ENCODE data around the gene KIF5C.

The KIF5C gene

GRCh38 chr2:148965623-148966437 lies 90.8 kb downstream of the KIF5C start:
- no peaks in the 10 kb centered on the region for H3K36me3 ChIP-seq (ENCODE audit: insufficient read depth, low read length)
- H3K4me3 ChIP-seq (ENCODE audit: low read depth in 1 of 2, low read length in 2 of 2), result no peak overlapping the region
- H3K9ac ChIP-seq (ENCODE audit: low read depth, low read length), result no peak overlapping the region
- H4K20me1 ChIP-seq (ENCODE audit: insufficient read depth, low read length), result no peaks in the 10 kb centered on the region
- no peaks in the 10 kb centered on the region for H3K9me3 ChIP-seq (ENCODE audit: insufficient read depth, low read length, severe bottlenecking)
- TF ChIP-seq EZH2 (IDR thresholded peaks at IDR 0.05; ENCODE audit: borderline replicate concordance, low read depth, low read length, severe bottlenecking), result no peak
- TF ChIP-seq CTCF (IDR thresholded peaks at IDR 0.05; ENCODE audit: borderline replicate concordance, extremely low read depth, low read length, poor library complexity, severe bottlenecking), result no peak
- no peak overlapping the region for H3K27ac ChIP-seq (ENCODE audit: low read length)
- H3K79me2 ChIP-seq (ENCODE audit: insufficient read depth, low read length), result no peaks in the 10 kb centered on the region
- H3K27me3 ChIP-seq (ENCODE audit: insufficient read depth, low read length, poor library complexity), result peaks cover 12% of the 10 kb centered on the region
- no peaks in the 10 kb centered on the region for H3K4me1 ChIP-seq (ENCODE audit: insufficient read depth, low read length)
- DNase-seq (no peak), ATAC-seq (ENCODE audit: insufficient read depth, low read depth) (no peak)
- H3K4me2 ChIP-seq (ENCODE audit: insufficient read depth, low read length), result no peak overlapping the region
- no peak overlapping the region for H2AFZ ChIP-seq (ENCODE audit: low read depth, low read length)

- peaks cover 12% of the 10 kb centered on the region for H3K27me3 ChIP-seq (ENCODE audit: insufficient read depth, low read length, poor library complexity)
- ATAC-seq (ENCODE audit: insufficient read depth, low read depth) (no peak), DNase-seq (no peak)
- H3K36me3 ChIP-seq (ENCODE audit: insufficient read depth, low read length), result no peaks in the 10 kb centered on the region
- H3K27ac ChIP-seq (ENCODE audit: low read length), result no peak overlapping the region
- no peak for TF ChIP-seq EZH2 (IDR thresholded peaks at IDR 0.05; ENCODE audit: borderline replicate concordance, low read depth, low read length, severe bottlenecking)
- no peak for TF ChIP-seq CTCF (IDR thresholded peaks at IDR 0.05; ENCODE audit: borderline replicate concordance, extremely low read depth, low read length, poor library complexity, severe bottlenecking)
- no peak overlapping the region for H3K9ac ChIP-seq (ENCODE audit: low read depth, low read length)
- no peaks in the 10 kb centered on the region for H4K20me1 ChIP-seq (ENCODE audit: insufficient read depth, low read length)
- H3K9me3 ChIP-seq (ENCODE audit: insufficient read depth, low read length, severe bottlenecking), result no peaks in the 10 kb centered on the region
- no peaks in the 10 kb centered on the region for H3K79me2 ChIP-seq (ENCODE audit: insufficient read depth, low read length)
- no peak overlapping the region for H3K4me3 ChIP-seq (ENCODE audit: low read depth in 1 of 2, low read length in 2 of 2)
- no peak overlapping the region for H3K4me2 ChIP-seq (ENCODE audit: insufficient read depth, low read length)
- H2AFZ ChIP-seq (ENCODE audit: low read depth, low read length), result no peak overlapping the region
- no peaks in the 10 kb centered on the region for H3K4me1 ChIP-seq (ENCODE audit: insufficient read depth, low read length)
Measured at GRCh38 chr2:148966438-148966758, 91.4 kb downstream of the KIF5C start.

GRCh38 chr2:148967056-148967455 lies 92.0 kb downstream of the KIF5C start:
- Histone ChIP-seq H3K36me3 (ENCODE audit: insufficient read depth, low read length) (no peaks in the 10 kb centered on the region), H3K27me3 (ENCODE audit: insufficient read depth, low read length, poor library complexity) (peaks cover 12% of the 10 kb centered on the region), H3K9me3 (ENCODE audit: insufficient read depth, low read length, severe bottlenecking) (no peaks in the 10 kb centered on the region), H4K20me1 (ENCODE audit: insufficient read depth, low read length) (no peaks in the 10 kb centered on the region), H2AFZ (ENCODE audit: low read depth, low read length) (no peak overlapping the region), H3K27ac (ENCODE audit: low read length) (no peak overlapping the region), H3K4me2 (ENCODE audit: insufficient read depth, low read length) (no peak overlapping the region), H3K4me3 (ENCODE audit: low read depth in 1 of 2, low read length in 2 of 2) (no peak overlapping the region), H3K9ac (ENCODE audit: low read depth, low read length) (no peak overlapping the region), H3K79me2 (ENCODE audit: insufficient read depth, low read length) (no peaks in the 10 kb centered on the region), H3K4me1 (ENCODE audit: insufficient read depth, low read length) (no peaks in the 10 kb centered on the region)
- TF ChIP-seq EZH2 (IDR thresholded peaks at IDR 0.05; ENCODE audit: borderline replicate concordance, low read depth, low read length, severe bottlenecking) (no peak), CTCF (IDR thresholded peaks at IDR 0.05; ENCODE audit: borderline replicate concordance, extremely low read depth, low read length, poor library complexity, severe bottlenecking) (no peak)
- DNase-seq, result no peak
- no peak for ATAC-seq (ENCODE audit: insufficient read depth, low read depth)
